Activated CD4-positive, alpha-beta memory T cell treated with anti-CD3 and anti-CD28 coated beads for 36 hours (primary cell): ENCODE measurements around the gene NLN. TPM values are rescaled to one million over a fixed set of nuclear protein-coding genes. Genes with fewer than 3 reads are reported as not detected.
"Not testable (repeated sequence)": the region's sequence is repeated elsewhere in the genome, so short reads cannot be mapped to it uniquely, and the experiment has no call there.

Experiments used
- CTCF ChIA-PET: fragments of 350-600 bp; sonication (Branson Sonifier 250); formaldehyde crosslinking; loops from one replicate; lab custom pipeline; 2021; ENCODE audit warnings: antibody characterized with exemption, inconsistent platforms; lab: Charles Lee
- POLR2A ChIA-PET: fragments of 350-600 bp; sonication (Branson Sonifier 250); formaldehyde crosslinking; loops from one replicate; lab custom pipeline; 2021; ENCODE audit warnings: antibody characterized with exemption; lab: Charles Lee
- DNase-seq: peaks from one replicate; pipeline ENCODE4 v3.0.0-alpha.2; 2020
- H3K27ac Mint-ChIP-seq: one replicate; pipeline ENCODE4 v1.8.0; 2021; ENCODE audit warnings: mixed read lengths
- H3K27me3 Mint-ChIP-seq: one replicate; pipeline ENCODE4 v1.8.0; 2021; ENCODE audit warnings: mixed read lengths
- H3K36me3 Mint-ChIP-seq: one replicate; pipeline ENCODE4 v1.8.0; 2021; ENCODE audit warnings: mixed read lengths
- H3K4me1 Mint-ChIP-seq: one replicate; pipeline ENCODE4 v1.8.0; 2021; ENCODE audit warnings: low read depth, mixed read lengths
- H3K4me3 Mint-ChIP-seq: one replicate; pipeline ENCODE4 v1.8.0; 2021; ENCODE audit warnings: mild to moderate bottlenecking, mixed read lengths
- H3K9me3 Mint-ChIP-seq: one replicate; pipeline ENCODE4 v1.8.0; 2021; ENCODE audit warnings: mixed read lengths
- intact Hi-C: fragments of 100-400 bp; cut with micrococcal nuclease; formaldehyde crosslinking; loops from one replicate; pipeline ENCODE4 v1.15.1; 2023
- total RNA-seq, 2 experiments: library from RNA; stranded (reverse); gene quantifications; one replicate each; pipeline ENCODE4 v1.2.3, GENCODE V29; 2021

NLN gene
- total RNA-seq, 2 experiments from 2014 or later = 22.7 to 23.7 TPM

DNA sequence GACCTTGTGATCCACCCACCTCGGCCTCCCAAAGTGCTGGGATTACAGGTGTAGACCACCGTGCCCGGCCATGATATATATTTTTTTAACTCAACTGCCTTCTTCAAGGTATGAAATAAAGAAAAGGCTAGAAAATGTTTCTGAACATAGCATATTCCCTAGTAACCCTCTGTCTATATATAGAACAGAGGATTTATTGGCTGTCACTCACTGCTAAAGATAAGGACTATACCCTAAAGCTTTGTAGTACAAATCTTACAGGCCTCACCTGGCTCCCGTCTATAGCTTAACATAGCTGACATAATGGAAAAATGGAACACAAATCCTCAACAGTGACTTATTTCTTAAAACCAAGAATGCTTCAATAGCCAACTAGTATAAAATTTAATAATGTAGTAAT, 14.3 kb upstream of the NLN start:
- intact Hi-C loops = no loop called here
- Mint-ChIP-seq H3K9me3 (no peaks in the 10 kb centered on the region), H3K27ac (no peak overlapping the region), H3K4me3 (no peak overlapping the region), H3K27me3 (no peaks in the 10 kb centered on the region), H3K36me3 (peaks cover 18% of the 10 kb centered on the region), H3K4me1 (peaks cover 13% of the 10 kb centered on the region)
- ChIA-PET CTCF (no interaction called here), POLR2A (interaction anchor here (0.7 kb wide), 1 partner anchor 461 kb away, joined by 3 read pairs; no protein-coding TSS in a partner anchor)
- DNase-seq = no peak

DNA sequence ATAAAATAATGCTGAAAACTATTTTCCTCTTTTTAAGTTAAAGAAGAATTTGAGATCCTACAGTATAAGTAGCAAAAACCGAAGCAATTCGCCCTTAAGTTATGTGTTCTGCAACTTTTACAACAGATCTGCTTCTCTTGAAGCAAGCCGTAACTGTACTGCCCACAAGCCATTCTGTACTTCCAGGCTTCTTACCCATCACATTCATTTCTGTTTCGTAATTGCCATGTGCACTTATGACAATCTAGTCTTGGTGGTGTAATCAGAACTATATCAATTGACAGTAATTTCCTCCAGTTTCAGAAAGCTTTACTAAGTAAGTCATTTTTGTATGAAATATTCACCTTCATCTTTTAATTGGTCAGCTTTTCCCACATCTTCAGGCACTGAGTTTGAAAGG, 13.9 kb upstream of the NLN start:
- CTCF ChIA-PET = no interaction called here
- H3K36me3 Mint-ChIP-seq = peaks cover 18% of the 10 kb centered on the region

DNA sequence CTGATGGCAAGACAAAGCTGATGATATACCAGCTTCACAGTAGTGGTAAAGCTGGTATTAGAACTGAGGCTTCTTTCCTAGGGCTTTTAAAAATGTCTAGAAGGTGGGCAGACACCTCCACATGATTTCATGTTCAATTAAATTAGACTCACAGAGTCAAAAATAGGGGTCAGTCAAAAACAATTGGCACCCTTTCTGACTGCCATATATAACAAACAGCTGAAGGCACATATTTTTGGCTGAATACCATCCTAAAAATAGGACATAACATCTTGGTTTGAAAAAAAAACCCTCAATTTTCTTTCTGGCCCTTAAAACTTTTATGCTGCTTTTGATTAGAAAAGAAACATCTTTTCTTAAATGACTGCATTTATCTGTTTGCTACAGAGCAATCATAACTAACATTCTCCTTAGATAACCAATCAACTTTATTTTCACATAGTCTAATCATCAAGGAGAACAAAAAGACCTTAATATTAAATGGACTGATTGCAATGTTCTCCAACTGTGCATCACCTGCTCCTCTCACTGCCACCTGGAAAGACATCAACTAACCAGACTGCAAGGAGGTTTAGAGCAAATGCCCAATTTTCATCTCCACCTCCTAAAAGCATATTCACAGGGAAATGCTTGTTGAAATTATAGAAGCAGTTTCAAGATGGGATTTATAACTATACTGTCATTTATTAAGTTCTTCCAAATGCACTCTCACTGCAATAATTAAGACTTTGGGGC, 3.3 kb upstream of the NLN start:
- Mint-ChIP-seq H3K9me3 (no peaks in the 10 kb centered on the region), H3K4me3 (peak overlapping the region; percentile 57), H3K4me1 (peaks cover 30% of the 10 kb centered on the region), H3K36me3 (peaks cover 3% of the 10 kb centered on the region), H3K27ac (peak overlapping the region; percentile 91), H3K27me3 (no peaks in the 10 kb centered on the region)
- DNase-seq = no peak
- POLR2A ChIA-PET = no interaction called here
- CTCF ChIA-PET = no interaction called here
- intact Hi-C loops = no loop called here

More for the DNA sequence above, 13.9 kb upstream of the NLN start:
- Mint-ChIP-seq H3K4me3 (no peak overlapping the region), H3K4me1 (peaks cover 14% of the 10 kb centered on the region), H3K9me3 (no peaks in the 10 kb centered on the region), H3K27ac (no peak overlapping the region), H3K27me3 (no peaks in the 10 kb centered on the region)
- POLR2A ChIA-PET = no interaction called here
- no peak for DNase-seq
- intact Hi-C loops = no loop called here

DNA sequence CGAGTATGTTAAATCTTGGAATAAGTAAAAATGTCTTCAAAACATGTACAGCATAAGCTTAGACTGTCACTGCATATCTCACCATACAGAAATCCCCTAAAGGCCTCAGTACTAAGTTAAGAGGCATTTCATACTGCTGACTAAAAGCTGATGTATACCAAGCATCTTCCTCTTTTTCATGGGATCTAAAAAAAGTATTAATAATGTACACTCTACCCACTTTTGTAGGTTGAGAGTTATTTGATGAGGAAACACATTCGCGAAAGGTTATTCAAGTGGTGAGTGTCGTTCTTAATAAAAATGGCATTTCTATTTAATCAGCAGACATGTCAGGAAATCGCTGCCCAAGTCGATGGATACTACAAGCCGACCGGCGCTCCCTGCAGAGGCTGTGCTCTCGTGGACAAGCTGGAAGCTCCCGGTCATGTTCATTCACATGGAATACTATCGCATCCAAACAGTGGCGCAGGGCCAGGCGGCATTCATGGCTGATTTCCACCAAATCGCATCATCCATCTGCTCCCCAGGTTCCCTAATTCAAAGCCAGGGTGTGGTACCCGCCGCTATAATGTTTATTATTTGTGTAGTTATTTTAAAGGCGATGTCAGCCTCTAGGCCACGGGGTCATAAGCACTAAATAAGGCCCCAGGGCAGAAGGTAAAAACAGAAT, 820 bp upstream of the NLN start:
- Mint-ChIP-seq H3K27ac (peak overlapping the region; percentile 91), H3K4me3 (peak overlapping the region; percentile 89), H3K4me1 (peaks cover 25% of the 10 kb centered on the region), H3K36me3 (no peaks in the 10 kb centered on the region), H3K27me3 (no peaks in the 10 kb centered on the region), H3K9me3 (no peaks in the 10 kb centered on the region)
- intact Hi-C loops = loop anchor here (1.0 to 5.0 kb wide), 6 partner anchors 97 to 423 kb away; partner anchors contain the start of genes CENPK, ERBIN, PPWD1 and SREK1
- POLR2A ChIA-PET = interaction anchor here (0.8 to 2.6 kb wide), 5 partner anchors 97 to 423 kb away, joined by 3 to 10 read pairs (median 4); partner anchors contain the start of genes CENPK, ERBIN, PPWD1 and SREK1
- CTCF ChIA-PET = interaction anchor here (0.6 to 1.2 kb wide), 4 partner anchors 10 to 587 kb away, joined by 3 to 4 read pairs (median 3); partner anchors contain the start of gene ERBIN
- peak; percentile 35 for DNase-seq

DNA sequence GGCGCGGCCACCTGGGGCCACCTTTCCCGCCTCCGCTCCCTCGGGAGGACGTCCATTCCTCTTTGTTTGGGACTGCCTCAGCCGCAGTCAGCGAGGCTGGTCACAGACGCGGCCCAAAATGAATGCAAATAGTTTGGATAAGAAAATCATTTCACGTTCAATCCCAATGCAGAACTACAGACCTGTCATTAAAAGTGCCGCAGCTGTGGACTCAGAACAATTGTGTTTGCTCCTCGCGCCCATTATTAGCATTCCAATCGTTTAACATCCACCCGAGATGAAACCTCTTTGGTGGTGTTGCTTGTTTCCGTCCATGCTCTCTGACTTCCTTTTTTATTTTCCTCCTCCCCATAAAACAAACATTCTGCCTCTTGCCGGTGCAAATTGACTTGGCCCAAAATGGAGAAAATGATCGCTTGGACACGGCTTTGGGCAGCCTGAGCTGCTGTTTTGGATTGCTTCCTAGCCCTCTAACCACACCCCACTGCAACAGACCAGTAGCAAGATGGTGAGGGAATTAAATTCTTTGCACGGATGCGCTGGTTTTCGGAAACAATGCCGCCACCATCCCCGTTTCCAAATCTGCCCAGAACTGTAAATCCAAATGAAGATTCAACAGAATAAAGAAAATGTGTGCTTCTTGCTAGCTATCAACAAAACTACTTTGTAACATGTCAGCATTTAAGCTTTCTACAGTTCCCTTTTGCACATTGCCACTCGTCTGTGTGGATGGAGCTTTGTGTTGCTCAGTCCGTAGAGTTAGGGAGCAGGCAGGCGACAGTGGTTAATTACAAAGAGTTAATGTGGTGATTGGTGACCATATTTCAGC, 784 bp downstream of the NLN start:
- no peaks in the 10 kb centered on the region for H3K27me3 Mint-ChIP-seq
- H3K9me3 Mint-ChIP-seq = no peaks in the 10 kb centered on the region
- H3K4me1 Mint-ChIP-seq = peaks cover 25% of the 10 kb centered on the region
- H3K27ac Mint-ChIP-seq = peak overlapping the region; percentile 44
- POLR2A ChIA-PET = interaction anchor here (0.5 to 2.6 kb wide), 5 partner anchors 99 to 421 kb away, joined by 3 to 10 read pairs (median 4); partner anchors contain the start of genes CENPK, PPWD1, SREK1 and TRIM23
- H3K36me3 Mint-ChIP-seq = no peaks in the 10 kb centered on the region
- CTCF ChIA-PET = interaction anchor here (1.3 kb wide), 1 partner anchor 19 kb away, joined by 5 read pairs; no protein-coding TSS in a partner anchor
- peak overlapping the region; percentile 80 for H3K4me3 Mint-ChIP-seq
- DNase-seq = no peak
- intact Hi-C loops = loop anchor here (5.0 kb wide), 2 partner anchors 160 to 280 kb away; partner anchors contain the start of genes CENPK and PPWD1

DNA sequence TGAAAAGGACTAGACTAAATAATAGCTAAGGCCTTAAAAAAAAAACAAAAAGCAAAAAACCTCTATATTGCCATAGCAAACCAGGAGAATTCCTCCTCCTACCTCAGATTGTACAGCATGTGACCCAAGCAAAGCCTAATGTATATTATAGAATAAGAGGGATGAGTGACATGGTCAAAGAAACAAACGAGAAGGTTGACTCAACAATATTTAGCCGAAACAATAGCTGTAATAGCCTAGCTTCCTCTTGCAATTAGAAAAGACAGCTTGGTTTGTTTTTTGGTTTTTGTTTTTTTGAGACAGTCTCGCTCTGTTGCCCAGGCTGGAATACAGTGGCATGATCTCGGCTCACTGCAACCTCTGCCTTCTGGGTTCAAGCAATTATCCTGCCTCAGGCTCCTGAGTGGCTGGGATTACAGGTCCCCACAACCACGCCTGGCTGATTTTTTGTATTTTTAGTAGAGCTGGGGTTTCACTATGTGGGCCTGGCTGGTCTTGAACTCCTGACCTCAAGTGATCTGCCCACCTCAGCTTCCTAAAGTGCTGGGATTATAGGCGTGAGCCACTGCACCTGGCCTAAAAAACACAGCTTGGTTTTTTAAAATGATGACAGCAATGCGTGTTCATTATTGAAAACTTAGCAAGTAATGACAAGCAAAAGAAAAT, 5.6 kb downstream of the NLN start:
- H3K4me1 Mint-ChIP-seq = peaks cover 13% of the 10 kb centered on the region
- ChIA-PET CTCF (no interaction called here), POLR2A (no interaction called here)
- H3K4me3 Mint-ChIP-seq = no peak overlapping the region
- no peak overlapping the region for H3K27ac Mint-ChIP-seq
- peaks cover 2% of the 10 kb centered on the region for H3K36me3 Mint-ChIP-seq
- H3K27me3 Mint-ChIP-seq = no peaks in the 10 kb centered on the region
- no peak for DNase-seq
- H3K9me3 Mint-ChIP-seq = no peaks in the 10 kb centered on the region
- intact Hi-C loops = no loop called here

DNA sequence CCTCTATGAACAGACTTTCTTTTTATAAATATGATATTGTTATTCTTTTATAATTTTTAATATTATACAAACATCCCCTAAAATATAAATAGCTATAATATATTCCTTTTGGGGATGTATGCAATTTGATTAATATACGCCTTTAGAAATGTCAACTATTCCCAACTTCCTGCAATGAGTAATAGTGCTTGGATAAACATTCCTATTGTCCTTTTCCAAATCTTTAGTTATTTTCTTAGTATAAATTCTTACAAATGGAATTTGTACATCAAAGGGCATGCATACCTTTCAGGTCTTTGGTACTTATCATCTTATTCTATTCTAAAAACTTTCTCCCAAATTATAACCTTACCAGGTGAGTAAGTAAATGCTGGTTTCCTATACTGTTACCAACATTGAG, 6.2 kb downstream of the NLN start:
- no peaks in the 10 kb centered on the region for H3K27me3 Mint-ChIP-seq
- H3K27ac Mint-ChIP-seq = no peak overlapping the region
- intact Hi-C loops = no loop called here
- H3K9me3 Mint-ChIP-seq = no peaks in the 10 kb centered on the region
- ChIA-PET POLR2A (no interaction called here), CTCF (no interaction called here)
- peaks cover 2% of the 10 kb centered on the region for H3K36me3 Mint-ChIP-seq
- no peak overlapping the region for H3K4me3 Mint-ChIP-seq
- peaks cover 7% of the 10 kb centered on the region for H3K4me1 Mint-ChIP-seq
- no peak for DNase-seq

DNA sequence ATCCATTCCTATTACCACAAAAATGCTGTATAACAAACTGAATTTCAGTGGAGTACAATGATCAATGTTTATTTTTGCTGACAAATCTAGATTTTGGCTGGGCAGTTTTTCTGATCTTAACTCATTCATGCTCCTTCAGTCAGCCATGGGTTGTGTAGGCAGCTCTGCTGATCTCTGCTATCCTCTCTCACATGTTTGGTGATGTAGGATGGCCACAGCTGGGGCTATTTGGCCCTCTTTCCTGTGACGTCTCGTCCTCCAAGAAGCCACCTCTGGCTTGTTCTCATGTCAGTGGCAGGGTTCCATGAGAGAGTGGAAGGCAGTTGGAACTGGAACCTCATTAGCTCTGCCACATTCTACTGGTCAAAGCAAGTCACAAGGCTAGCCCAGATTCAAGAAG, 8.9 kb downstream of the NLN start:
- intact Hi-C loops = no loop called here
- DNase-seq = no peak
- CTCF ChIA-PET = no interaction called here
- H3K4me1 Mint-ChIP-seq = peaks cover 8% of the 10 kb centered on the region
- no peaks in the 10 kb centered on the region for H3K27me3 Mint-ChIP-seq
- POLR2A ChIA-PET = no interaction called here
- H3K36me3 Mint-ChIP-seq = peaks cover 2% of the 10 kb centered on the region
- H3K9me3 Mint-ChIP-seq = no peaks in the 10 kb centered on the region
- no peak overlapping the region for H3K4me3 Mint-ChIP-seq
- no peak overlapping the region for H3K27ac Mint-ChIP-seq

DNA sequence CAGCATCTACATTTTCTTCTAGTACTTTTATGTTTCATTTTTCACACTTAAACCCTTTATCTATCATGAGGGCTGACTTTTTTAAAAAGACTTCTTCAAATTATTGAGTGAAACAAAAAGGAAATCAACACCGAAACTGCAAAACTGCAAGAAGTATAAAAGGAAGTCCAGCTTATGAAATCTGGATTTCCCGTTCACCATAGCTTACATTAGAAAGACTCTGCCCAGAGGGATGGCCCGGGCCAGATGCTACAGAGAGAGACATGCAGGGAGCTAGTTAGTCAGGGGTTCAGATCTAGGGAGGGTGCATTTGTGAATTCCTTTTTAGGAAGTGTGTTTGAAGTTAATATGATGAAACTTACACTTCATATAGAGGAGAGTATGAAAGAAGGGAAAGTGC, 10.0 kb downstream of the NLN start:
- H3K27ac Mint-ChIP-seq, DNase-seq, H3K36me3 Mint-ChIP-seq, H3K27me3 Mint-ChIP-seq, H3K4me3 Mint-ChIP-seq, H3K4me1 Mint-ChIP-seq, H3K9me3 Mint-ChIP-seq, CTCF ChIA-PET, POLR2A ChIA-PET, intact Hi-C loops: not testable (repeated sequence)

DNA sequence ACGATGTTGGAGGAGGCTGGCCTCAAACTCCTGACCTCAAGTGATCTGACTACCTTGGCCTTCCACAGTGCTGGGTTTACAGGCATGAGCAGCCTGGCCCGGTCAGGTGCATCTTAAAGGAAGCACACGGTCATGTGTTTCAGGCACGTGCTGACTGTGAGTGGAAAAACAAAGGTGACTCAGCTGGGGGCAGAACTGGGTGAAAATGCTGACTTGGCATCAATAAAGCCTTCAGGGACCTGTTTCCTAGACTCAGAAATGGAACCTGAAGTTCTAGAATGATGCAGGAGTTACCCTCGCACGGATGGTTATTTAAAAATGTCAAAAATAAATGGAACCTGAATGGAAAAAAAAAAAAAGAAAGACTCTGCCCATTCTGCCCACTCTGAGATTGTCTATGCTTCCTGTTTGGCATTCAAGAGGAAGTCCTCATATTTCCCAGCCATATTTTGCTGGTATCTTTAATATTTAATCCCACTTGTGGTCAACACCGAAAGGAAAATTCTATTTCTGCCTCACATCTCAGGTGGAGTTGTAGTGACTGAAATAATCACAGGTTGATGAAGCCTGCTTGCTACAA, 12.3 kb downstream of the NLN start:
- peak; percentile 31 for DNase-seq
- H3K36me3 Mint-ChIP-seq, CTCF ChIA-PET, intact Hi-C loops, H3K9me3 Mint-ChIP-seq, H3K4me3 Mint-ChIP-seq, POLR2A ChIA-PET, H3K27me3 Mint-ChIP-seq, H3K4me1 Mint-ChIP-seq, H3K27ac Mint-ChIP-seq: not testable (repeated sequence)

DNA sequence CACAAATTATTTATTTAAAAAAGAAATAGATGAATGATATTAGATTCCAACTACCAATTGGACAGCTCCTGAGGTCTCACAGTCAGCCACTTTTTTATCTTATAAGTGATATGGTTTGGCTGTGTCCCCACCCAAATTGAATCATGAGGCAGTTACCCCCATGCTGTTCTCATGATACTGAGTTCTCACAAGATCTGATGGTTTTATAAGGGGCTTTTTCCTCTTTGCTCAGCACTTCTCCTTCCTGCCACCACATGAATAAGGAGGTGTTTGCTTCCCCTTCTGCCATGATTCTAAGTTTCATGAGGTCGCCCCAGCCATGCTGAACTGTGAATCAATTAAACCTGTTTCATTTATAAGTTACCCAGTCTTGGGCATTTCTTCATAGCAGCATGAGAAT, 12.9 kb downstream of the NLN start:
- ChIA-PET CTCF (no interaction called here), POLR2A (no interaction called here)
- Mint-ChIP-seq H3K27me3 (no peaks in the 10 kb centered on the region), H3K36me3 (peaks cover 4% of the 10 kb centered on the region), H3K4me1 (peaks cover 8% of the 10 kb centered on the region), H3K9me3 (peaks cover 2% of the 10 kb centered on the region), H3K27ac (no peak overlapping the region), H3K4me3 (no peak overlapping the region)
- no peak for DNase-seq
- intact Hi-C loops = no loop called here
